Testis (tissue), 3 donors: ENCODE measurements around the gene TLE5. TPM values are rescaled to one million over a fixed set of nuclear protein-coding genes. Genes with fewer than 3 reads are reported as not detected.

Source experiments
- DNase-seq: peaks from one replicate; pipeline ENCODE4 v3.0.0-alpha.2; 2019
- H3K27ac ChIP-seq, 2 donors: fragments of 200-600 bp; sonication (generic); one replicate each; pipeline ENCODE4 v1.5.1; 2019
- H3K27me3 ChIP-seq: fragments of 200-600 bp; sonication (generic); one replicate; pipeline ENCODE4 v1.5.1; 2019
- H3K36me3 ChIP-seq: fragments of 200-600 bp; sonication (generic); one replicate; pipeline ENCODE4 v1.5.1; 2017; ENCODE audit warnings: low read depth; ENCODE audit errors: missing control alignments
- H3K4me1 ChIP-seq: fragments of 200-600 bp; sonication (generic); one replicate; pipeline ENCODE4 v1.5.1; 2019
- H3K4me3 ChIP-seq, 2 donors: fragments of 200-600 bp; sonication (generic); one replicate each; pipeline ENCODE4 v1.5.1; 2017 to 2019
- H3K9me3 ChIP-seq: fragments of 200-600 bp; sonication (generic); one replicate; pipeline ENCODE4 v1.5.1; 2017
- POLR2A ChIP-seq: fragments of 450-650 bp; IDR thresholded peaks from one replicate; pipeline ENCODE4 v1.6.1; 2017; ENCODE audit warnings: antibody characterized with exemption, mild to moderate bottlenecking, moderate library complexity
- WGBS, 2 donors: methylation state at CpG; one replicate each; pipeline ENCODE4 v1.1.5; 2018; 5-methylcytosine and 5-hydroxymethylcytosine counted together
- intact Hi-C: fragments of 100-400 bp; cut with DNase I; formaldehyde crosslinking; loops from one replicate; pipeline ENCODE4 v1.15.1; 2023; ENCODE audit warnings: low total_unique reads
- polyA plus RNA-seq: library from polyadenylated mRNA; stranded (reverse); fragments of 350-450 nt; fragmentation: Illumina TruSeq; extraction: RNeasy Lipid Tissue Mini Kit (QIAGEN cat#74804); gene quantifications from one replicate; pipeline ENCODE4 v1.2.3, GENCODE V29; 2014; ENCODE audit warnings: low read depth, low replicate concordance; ENCODE audit not compliant: insufficient read depth
- total RNA-seq, 2 donors: library from RNA; depleted of rRNA; stranded (reverse); fragments of >200 nt; gene quantifications; one replicate each; pipeline ENCODE4 v1.2.3, GENCODE V29; 2016
- TF ChIP-seq, protein P1 (sequence below), 3 experiments: fragments of 450-650 bp in 2 of 3; fragments of 200-600 bp in 1 of 3; sonication (generic) in 1 of 3; IDR thresholded peaks; one replicate each; pipeline ENCODE4 v1.5.1; 2016 to 2019; ENCODE audit warnings: antibody characterized with exemption in 3 of 3, mild to moderate bottlenecking in 2 of 3, moderate library complexity in 1 of 3

Gene TLE5
- total and polyA plus RNA-seq, 3 donors from 2014 or later, result 314 to 539 (median 354) TPM

DNA sequence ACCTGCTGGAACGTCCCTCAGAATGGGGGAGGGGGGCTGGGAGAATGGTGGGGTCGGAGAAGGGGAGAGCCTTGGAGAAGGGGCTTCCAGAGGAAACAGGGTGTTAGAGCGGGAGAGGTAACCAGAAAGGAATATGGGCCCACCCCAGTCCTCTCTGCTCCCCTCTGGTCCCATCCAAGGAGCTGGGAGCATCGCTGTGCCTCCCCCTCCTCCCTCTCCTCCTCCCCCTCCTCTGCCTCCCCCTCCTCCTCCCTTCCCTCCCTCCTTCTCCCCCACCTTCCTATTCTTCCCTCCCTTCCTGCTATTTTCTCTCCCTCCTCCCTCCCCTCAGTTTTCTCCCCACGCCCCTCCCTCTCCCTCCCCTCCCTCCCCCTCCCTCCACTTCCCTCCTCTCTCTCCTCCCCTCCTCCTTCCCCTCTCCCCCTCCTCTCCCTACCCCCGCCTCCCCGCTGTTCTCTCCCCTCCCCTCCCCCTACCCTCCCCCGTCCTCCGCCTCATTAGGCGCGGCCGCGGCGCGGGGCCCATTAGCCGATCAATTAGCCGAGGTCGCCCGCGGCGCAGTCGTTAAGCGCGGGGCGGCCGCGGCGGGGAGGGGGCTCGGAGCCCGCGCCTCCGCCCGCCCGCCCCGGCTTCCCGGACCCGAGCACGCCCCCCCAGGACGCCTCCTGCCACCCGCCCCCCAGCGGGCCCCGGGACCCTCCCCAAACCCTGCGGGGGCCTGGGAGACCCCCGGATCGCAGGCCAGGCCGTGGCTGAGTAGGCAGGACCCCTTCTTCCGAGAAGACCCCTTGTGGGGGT lies 15.4 kb downstream of the TLE5 start:
- intact Hi-C loops, result no loop called here
- no peak for DNase-seq
- no peak for TF ChIP-seq POLR2A
- TF ChIP-seq, protein P1, sequence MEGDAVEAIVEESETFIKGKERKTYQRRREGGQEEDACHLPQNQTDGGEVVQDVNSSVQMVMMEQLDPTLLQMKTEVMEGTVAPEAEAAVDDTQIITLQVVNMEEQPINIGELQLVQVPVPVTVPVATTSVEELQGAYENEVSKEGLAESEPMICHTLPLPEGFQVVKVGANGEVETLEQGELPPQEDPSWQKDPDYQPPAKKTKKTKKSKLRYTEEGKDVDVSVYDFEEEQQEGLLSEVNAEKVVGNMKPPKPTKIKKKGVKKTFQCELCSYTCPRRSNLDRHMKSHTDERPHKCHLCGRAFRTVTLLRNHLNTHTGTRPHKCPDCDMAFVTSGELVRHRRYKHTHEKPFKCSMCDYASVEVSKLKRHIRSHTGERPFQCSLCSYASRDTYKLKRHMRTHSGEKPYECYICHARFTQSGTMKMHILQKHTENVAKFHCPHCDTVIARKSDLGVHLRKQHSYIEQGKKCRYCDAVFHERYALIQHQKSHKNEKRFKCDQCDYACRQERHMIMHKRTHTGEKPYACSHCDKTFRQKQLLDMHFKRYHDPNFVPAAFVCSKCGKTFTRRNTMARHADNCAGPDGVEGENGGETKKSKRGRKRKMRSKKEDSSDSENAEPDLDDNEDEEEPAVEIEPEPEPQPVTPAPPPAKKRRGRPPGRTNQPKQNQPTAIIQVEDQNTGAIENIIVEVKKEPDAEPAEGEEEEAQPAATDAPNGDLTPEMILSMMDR (IDR thresholded peaks at IDR 0.05), result no peak
- Histone ChIP-seq H3K9me3 (no peaks in the 10 kb centered on the region), H3K27me3 (no peaks in the 10 kb centered on the region), H3K4me1 (peaks cover 12% of the 10 kb centered on the region), H3K4me3 (peak overlapping the region; percentile 15 to 39), H3K36me3 (no peaks in the 10 kb centered on the region), H3K27ac (peak overlapping the region; percentile 59 to 86)
- WGBS, 2 donors, result 3 to 27% methylated on average over 4 to 39 of the region's 47 CpGs

DNA sequence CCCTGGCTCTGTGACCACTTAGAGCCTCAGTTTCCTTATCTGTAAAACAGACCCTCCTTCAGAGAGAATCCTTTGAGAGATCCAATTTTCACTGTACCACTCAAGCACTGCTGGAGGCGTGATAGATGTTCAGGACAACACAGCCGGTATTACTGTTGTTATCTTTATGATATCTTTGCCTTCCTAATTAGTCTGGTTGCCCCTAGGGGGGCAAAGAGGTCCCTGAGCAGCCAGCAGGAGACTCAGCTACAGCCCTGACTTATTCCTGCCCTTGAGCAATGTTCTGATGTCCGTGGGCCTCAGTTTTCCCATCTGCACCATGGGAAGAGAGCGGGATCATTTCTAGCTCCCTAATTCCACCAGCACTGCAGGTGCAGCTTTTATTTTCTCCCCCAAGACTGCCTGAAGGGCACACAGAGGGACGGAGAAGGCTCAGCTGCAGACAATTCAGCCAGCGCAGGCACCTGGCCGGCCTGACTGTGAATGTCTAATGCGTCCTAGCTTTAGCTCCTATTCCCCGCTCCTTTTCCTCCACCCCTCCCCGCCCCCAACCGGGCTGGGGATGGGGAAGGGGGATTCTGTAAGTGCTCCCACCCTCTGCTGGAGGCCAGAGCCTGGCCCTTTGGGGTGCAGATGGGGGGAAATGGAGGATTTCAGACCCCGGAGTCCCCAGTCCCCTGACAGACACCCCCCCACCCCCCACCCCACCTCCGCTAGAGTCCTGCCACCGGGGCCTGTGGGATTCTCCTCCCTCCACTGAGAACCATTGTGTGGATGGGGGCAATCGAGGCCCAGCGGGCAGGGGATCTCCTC lies 16.2 kb downstream of the TLE5 start:
- no peak for DNase-seq
- Histone ChIP-seq H3K4me3 (no peak overlapping the region), H3K36me3 (no peaks in the 10 kb centered on the region), H3K4me1 (peaks cover 18% of the 10 kb centered on the region), H3K27ac (no peak overlapping the region), H3K27me3 (no peaks in the 10 kb centered on the region), H3K9me3 (no peaks in the 10 kb centered on the region)
- intact Hi-C loops, result no loop called here
- TF ChIP-seq POLR2A, result no peak
- TF ChIP-seq, protein P1 (IDR thresholded peaks at IDR 0.05), result no peak
- WGBS, 2 donors, result 36 to 42% methylated on average over 16 of the region's 16 CpGs

DNA sequence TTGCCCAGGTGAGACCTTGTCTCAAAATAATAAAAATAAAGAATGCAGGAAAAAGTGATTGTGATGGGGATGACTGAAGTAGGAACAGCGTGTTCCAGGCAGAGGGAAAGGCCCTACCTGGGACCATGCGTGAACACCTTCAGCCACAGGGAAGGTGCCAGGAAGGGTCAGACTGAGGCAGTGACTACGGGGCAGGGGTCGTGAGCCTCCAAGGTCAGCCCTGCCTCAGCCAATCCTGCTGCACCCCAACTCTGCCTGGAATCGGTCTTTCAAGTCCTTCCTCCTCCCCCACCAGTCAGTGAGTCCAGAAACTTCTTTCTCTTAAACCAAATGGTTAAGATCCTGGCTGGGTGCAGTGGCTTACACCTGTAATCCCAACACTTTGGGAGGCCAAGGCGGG lies 17.1 kb downstream of the TLE5 start:
- no peak for DNase-seq
- Histone ChIP-seq H3K4me3 (no peak overlapping the region), H3K27ac (no peak overlapping the region), H3K4me1 (peaks cover 18% of the 10 kb centered on the region), H3K9me3 (no peaks in the 10 kb centered on the region), H3K27me3 (no peaks in the 10 kb centered on the region), H3K36me3 (no peaks in the 10 kb centered on the region)
- WGBS, 2 donors, result 74 to 82% methylated on average over 6 of the region's 6 CpGs
- intact Hi-C loops, result no loop called here
- TF ChIP-seq POLR2A, result no peak
- TF ChIP-seq, protein P1 (IDR thresholded peaks at IDR 0.05), result no peak

DNA sequence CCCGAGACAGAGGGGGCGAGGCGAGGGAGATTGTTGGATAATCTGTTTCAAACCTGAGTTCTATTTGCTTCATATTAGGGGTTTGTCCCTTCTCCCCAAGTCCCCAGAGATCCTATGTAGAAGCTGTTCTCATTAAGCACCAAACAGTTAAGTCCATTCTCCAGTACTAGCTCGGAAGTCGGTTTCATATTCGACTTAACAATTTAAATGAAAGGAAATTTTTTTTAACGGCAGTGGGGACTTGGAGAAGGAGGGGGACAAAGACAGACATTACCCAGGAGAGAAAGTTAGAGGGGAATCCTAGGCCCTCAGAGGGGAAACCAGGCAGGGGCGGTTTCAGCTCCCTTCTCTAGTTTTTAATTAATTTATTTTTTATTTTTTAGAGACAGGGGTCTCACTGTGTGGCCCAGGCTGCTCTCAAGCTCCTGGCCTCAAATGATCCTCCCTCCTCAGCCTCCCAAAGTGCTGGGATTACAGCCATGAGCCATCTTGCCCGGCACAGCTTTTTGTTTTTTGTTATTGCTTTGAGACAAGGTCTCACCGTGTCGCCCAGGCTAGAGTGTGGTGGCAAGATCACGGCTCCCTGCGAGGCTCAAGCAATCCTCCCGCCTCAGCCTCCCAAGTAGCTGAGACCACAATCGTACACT lies 19.6 kb downstream of the TLE5 start:
- Histone ChIP-seq H3K9me3 (no peaks in the 10 kb centered on the region), H3K4me3 (peak overlapping the region in 1 of 2 donors; percentile 2), H3K36me3 (no peaks in the 10 kb centered on the region), H3K4me1 (peaks cover 14% of the 10 kb centered on the region), H3K27me3 (no peaks in the 10 kb centered on the region), H3K27ac (peak overlapping the region in 1 of 2 donors; percentile 79)
- TF ChIP-seq POLR2A, result no peak
- TF ChIP-seq, protein P1 (IDR thresholded peaks at IDR 0.05), result no peak
- WGBS, 2 donors, result 32 to 44% methylated on average over 15 of the region's 15 CpGs
- intact Hi-C loops, result no loop called here
- no peak for DNase-seq
